ENCODE results near the gene HPCA.

Gene HPCA

GRCh38 chr1:32939655-32940371 lies 53.5 kb downstream of the HPCA start:
- DNase-seq: peak; percentile 85

DNA sequence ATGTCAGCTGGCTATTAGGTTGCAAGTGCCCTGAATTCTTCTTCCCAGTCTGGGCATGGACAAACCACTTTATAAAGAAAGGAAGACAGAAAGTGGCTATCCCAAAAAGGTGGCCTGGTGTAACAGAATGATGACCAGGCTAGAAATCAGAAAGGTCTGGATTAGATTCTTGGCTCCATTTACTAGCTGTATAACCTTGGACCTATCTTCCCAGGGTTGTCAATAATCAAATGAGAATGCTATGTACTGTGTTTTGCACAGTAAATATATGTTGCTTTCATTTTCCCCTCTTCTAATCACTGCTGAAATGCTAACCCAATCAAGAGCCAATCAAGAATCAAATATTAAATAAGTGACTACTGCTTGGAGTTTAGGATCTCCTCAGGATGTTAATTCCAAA lies 57.9 kb downstream of the HPCA start:
- DNase-seq: no peak

All from suppressor macrophage treated with lipopolysaccharide for 4 hours (primary cell).